NCI-H2196 treated with DMSO at 0.1 percent for 48 hours (cell line): ENCODE measurements around the gene PARP15.
"Not testable (repeated sequence)": the region's sequence is repeated elsewhere in the genome, so short reads cannot be mapped to it uniquely, and the experiment has no call there.

Source experiments
- DNase-seq: peaks from one replicate; lab custom pipeline; 2025; ENCODE audit not compliant: unreplicated experiment; lab: John Stamatoyannopoulos, UW

Gene PARP15

GRCh38 chr3:122577409-122578031, at the start of gene PARP15:
Gene PARP15 (plus strand): TSS chr3:122577650. CDS start chr3:122577668, 18 bp downstream.
- DNase-seq = no peak

- no peak for DNase-seq
Measured at GRCh38 chr3:122530164-122530563, 47.3 kb upstream of the PARP15 start.

GRCh38 chr3:122533480-122533879, 44.0 kb upstream of the PARP15 start:
- DNase-seq = no peak

GRCh38 chr3:122533931-122534334, 43.5 kb upstream of the PARP15 start:
- no peak for DNase-seq

- no peak for DNase-seq
Measured at GRCh38 chr3:122535964-122536631, 41.4 kb upstream of the PARP15 start.

- DNase-seq = no peak
Measured at GRCh38 chr3:122536632-122537001, 40.8 kb upstream of the PARP15 start.

GRCh38 chr3:122538956-122539490, 38.4 kb upstream of the PARP15 start:
- DNase-seq = no peak

GRCh38 chr3:122546151-122546550, 31.3 kb upstream of the PARP15 start:
- DNase-seq = no peak

GRCh38 chr3:122548076-122548475, 29.4 kb upstream of the PARP15 start:
- DNase-seq = no peak

- no peak for DNase-seq
Measured at GRCh38 chr3:122548619-122549018, 28.8 kb upstream of the PARP15 start.

- DNase-seq = no peak
Measured at GRCh38 chr3:122553171-122553570, 24.3 kb upstream of the PARP15 start.

GRCh38 chr3:122555275-122556071, 22.0 kb upstream of the PARP15 start:
- peak; percentile 79 for DNase-seq

- DNase-seq = no peak
Measured at GRCh38 chr3:122557356-122557755, 20.1 kb upstream of the PARP15 start.

- no peak for DNase-seq
Measured at GRCh38 chr3:122558605-122559004, 18.8 kb upstream of the PARP15 start.

GRCh38 chr3:122559906-122560305, 17.5 kb upstream of the PARP15 start:
- DNase-seq = no peak

- DNase-seq = peak; percentile 76
Measured at GRCh38 chr3:122560680-122561079, 16.8 kb upstream of the PARP15 start.

GRCh38 chr3:122562923-122563716, 14.3 kb upstream of the PARP15 start:
- no peak for DNase-seq

GRCh38 chr3:122563717-122564025, 13.8 kb upstream of the PARP15 start:
- no peak for DNase-seq

GRCh38 chr3:122564155-122564912, 13.1 kb upstream of the PARP15 start, which contains the start of the genes DTX3L and PARP9:
Gene DTX3L (plus strand): TSS chr3:122564338. CDS start chr3:122564427, 89 bp downstream.
Gene PARP9 (minus strand): TSS chr3:122564300. CDS start chr3:122559620, 4,680 bp downstream.
- peak; percentile 87 for DNase-seq

GRCh38 chr3:122568131-122568530, 9.3 kb upstream of the PARP15 start:
- not testable (repeated sequence) for DNase-seq
